Stimulated activated CD4-positive, alpha-beta T cell treated with anti-CD3 and anti-CD28 coated beads, Interleukin-4, amount 100 ng/mL, for 24 hours (primary cell): Measurements from ENCODE around the gene SZRD1.
A peak's percentile ranks its signal among the peaks of the same experiment; 100 is the strongest.

Source experiments
- DNase-seq: peaks from one replicate; pipeline ENCODE4 v3.0.0-alpha.2; 2020

The SZRD1 gene

DNA sequence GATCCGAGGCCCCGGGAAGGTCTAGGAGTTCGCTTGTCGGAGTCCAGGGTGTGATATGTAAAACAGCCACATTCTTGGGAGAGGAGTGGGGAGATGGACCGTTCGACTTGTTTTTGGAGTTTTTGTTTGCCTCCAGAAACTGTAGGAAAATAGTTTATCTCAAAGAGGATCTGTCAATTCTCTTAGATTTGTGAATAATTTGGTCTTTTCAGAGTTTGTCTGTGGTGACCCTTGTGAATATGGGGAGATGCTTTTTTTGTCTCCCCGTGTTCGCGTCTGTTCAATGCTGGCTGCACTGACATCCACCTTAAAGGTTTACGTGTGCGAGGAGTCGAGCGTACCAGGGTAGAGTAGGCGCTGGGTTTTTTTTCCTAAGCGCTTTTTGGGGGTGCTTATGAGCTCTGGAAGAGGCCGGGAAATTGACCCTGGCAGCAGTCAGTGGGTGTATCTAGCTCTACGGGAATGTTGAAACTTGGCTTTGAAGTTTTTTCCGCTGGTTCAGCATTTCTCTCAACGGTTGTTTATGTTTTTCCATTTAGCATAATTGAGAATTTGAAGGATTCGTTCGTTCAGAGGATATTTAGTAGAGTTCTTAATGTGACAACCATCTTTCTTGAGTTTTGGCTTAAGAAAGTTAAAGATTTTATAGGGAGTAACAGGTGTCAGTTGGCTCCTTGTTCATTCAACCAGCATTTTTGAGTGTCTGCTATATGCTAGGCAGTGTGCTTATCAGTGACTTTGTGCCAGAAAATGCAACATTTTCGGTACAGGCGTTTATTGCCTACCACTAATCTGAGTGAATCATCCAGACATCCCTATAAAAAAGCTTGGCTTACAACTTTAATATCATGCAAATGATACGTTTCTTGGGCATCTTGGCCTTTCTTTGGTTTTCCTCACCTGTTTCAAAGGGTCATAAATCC is 1.2 kb downstream of the SZRD1 start:
- peak; percentile 17 for DNase-seq

DNA sequence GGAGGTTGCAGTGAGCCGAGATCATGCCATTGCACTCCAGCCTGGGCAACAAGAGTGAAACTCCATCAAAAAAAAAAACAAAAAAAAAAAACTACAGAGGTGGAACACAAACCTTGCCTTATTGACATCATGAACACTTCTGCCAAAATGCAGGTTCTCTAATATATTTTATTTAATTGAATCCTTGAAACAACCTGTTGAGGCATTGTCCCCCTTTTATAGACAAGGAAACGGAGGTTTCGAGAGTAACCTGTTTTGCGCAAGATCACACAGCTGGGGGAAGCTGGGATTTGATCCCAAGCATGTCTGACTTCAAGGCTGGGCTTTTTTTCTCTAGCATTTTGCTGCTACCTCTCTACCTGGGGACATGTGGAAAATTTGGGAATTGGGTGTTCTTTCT is 2.8 kb downstream of the SZRD1 start:
- no peak for DNase-seq

DNA sequence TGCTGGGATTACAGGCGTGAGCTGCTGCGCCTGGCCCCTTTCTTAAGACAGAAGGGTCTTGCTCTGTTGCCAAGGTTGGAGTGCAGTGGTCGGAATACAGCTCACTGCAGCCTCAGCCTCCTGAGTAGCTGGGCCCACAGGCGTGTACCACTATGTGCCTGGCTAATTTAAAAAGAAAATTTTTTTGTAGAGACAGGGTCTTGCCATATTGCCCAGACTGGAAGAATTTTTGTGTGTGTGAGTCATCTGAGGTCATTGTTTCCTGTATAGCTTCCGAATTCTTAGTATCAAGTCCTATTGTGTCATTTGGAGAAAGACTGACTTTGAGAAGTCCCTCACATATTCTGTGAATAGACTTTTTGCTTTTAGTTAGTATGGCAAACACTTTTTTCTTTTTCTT is 4.7 kb downstream of the SZRD1 start:
- DNase-seq: peak; percentile 7

DNA sequence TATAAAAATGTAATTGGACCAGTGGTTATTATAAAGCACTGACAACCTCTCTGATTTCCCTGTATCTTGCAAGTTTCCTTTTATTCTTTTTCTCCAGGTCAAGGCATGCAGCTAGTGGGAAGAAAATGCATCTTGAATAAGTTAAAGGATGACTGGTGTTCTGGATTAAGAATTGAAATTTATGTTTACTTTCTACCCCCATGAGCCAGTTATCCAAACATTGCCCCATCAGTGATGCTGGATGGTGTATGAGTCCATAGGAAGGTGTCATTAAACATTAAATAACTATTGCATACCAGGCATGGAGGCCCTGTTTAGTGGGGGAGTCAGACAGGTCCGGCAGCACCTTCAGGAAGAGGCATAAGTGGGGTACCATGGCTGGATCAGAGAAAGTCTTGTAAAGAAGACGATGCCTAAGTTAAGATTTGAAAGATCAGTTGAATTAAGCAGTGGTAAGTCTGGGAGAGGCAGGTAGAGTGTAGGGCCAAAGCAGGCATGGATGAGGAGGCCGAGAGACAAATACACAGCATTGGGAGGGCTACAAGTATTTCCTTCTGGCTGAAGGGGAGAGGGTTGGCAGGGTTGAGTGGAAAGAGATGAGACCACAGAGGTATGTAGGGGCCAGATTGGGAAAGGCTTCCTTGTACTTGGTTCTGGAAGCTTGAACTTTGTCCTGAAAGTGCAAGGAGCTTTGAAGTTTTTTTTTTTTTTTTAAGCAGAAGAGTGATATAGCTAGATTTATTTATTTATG is 5.7 kb downstream of the SZRD1 start:
- DNase-seq: no peak

DNA sequence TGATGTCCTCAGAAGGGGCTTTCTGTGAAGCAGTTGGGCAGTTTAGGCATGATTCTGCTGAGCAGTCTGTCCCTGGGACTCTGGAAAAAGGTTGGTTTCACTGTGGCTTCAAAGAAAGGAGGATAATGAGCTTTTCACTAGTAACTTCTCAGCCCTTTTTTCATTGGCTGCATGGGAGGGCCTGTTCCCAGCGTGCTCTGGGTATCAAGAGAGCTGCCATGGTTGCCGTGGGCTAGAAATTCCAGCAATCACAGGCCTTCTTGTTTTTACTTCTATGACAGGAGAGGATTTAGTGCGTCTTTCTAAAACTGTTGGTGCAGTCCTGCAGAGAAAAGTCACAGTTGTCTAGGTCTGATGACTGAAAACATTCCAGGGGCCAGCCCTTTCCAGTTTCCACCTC is 7.2 kb downstream of the SZRD1 start:
- no peak for DNase-seq

DNA sequence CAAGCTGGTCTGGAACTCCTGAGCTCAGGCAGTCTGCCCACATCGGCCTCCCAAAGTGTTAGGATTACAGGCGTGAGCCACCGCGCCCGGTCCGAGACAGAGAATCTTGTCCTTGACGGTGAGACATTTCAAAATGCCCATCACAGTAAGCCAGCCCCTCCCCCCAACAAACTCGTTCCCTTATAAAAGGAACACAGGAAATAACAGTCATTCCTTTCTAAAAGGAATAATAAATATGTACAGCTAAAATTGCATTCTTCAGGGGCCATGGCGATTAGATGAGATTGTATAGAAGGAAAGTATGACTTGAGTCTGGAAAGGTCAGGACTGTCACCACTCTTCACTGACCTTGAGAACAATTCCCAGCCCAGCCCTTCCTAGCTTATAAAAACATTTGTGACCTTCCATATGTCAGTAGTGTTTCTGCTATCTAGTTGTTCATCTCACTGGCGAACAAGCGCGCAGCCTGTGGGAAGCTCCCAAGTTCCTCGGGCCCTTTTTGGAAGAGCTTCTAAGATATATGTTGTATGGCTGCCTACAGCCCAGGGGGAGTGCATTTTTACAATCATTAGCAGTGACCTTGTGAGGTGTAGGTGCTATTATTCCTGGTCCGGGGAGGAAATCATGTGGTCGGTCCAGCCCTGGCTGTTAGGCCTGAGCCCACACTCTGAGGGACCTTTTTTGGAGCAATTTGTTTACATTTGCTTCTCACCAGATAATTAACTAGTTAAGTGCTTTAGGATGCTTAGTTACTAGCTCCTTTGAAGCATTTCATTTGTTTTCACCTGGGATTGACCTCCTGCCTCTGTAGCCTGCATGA is 8.7 kb downstream of the SZRD1 start:
- no peak for DNase-seq

DNA sequence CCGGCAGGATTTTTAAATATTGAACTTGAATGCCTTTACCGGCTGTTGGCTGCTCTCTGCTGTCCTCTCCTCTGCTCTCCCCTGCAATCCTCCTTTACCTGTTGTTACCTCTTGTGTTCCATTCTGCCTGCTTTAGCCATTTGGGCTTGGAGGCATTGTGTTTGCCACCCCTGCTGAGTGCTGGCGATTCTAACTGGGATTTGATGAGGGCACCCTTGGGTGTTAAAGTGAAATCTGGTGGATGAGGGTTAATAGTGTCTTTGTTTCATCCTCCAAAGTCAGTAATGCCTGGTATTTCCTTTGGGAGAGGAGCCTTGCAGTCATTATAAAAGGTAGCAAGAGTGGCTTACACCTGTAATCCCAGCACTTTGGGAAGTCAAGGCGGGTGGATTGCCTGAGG is 9.9 kb downstream of the SZRD1 start:
- DNase-seq: no peak

DNA sequence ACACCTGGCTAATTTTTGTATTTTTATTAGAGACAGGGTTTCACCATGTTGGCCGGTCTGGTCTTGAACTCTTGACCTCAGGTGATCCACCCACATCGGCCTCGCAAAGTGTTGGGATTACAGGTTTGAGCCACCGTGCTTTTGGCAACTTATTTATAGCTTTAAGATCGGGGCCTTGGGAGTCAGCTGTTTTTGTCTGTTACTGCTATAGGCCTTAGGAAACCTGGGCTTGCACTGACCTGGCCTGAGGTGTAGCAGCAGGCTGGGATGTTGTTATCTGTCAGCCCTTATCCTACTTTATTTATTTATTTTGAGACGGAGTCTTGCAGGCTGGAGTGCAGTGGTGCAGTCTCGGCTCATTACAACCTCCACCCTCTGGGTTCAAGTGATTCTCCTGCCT is 11.4 kb downstream of the SZRD1 start:
- DNase-seq: no peak

DNA sequence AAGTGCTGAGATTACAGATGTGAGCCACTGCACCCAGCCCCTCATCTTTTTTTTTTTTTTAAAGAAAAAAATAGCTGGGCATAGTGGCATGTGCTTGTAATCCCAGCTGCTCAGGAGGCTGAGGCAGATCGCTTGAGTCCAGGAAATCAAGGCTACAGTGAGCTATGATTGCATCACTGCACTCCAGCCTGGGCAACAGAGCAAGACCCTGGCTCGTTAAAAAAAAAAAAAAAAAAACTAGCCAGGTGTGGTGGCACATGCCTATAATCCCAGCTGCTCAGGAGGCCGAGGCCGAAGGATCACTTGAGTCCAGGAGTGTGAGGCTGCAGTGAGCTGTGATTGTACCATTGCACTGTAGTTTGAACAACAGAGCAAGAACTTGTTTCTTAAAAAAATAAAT is 13.8 kb downstream of the SZRD1 start:
- DNase-seq: no peak

DNA sequence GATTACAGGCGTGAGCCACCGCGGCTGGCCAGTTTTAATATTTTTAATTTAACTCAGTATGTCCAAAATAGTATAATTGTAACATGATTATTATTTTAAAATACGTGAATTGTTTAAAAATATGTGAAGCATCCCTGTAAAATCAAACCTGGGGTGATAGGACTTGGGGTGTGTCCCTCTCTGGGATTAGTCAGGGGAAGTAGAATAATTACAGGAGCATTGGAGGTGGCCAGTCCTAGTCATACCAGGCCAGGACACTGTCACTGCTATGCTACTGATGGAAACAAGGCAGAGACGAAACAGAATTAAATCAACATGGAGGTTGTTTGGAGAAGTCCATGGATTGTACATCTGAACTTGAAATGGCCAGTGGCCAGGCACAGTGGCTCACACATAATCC is 16.8 kb downstream of the SZRD1 start:
- no peak for DNase-seq

DNA sequence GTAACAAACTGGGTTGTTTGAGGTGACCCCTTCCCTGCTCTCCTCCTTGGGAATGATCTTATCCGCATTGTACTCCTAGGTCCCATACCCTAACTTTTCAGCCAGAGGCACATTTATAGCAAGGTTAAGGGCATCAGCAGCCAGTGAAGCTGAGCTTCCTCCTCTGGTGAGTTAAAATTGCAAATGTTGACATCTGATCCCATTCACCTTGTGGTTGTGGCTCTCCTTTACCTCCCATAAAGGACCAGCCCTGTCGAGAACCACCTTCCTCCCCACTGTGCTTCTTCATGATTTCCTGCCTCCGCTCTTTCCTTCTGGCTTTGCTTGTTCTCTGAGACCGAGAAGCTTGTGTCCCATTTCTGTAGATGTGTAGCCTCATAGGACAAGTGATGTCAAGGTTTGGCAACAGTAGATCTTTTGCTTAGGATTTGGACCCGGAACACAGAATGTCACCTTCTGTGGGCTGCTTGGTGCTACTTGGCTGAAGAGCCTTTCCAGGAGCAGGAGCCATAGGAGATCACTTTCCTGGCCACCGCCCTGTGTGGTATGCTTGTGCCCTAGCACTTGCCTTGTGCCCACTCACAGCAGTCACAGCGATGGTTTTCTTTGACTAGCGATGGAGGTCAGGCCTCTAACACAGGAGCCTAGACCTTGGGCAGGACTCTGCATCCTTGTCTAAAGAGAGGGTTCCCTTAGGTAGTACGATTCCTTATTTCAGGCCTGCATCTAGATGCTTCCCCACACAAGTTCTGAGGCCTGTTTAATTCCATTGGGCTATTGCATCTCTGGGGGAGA is 18.8 kb downstream of the SZRD1 start:
- DNase-seq: no peak

DNA sequence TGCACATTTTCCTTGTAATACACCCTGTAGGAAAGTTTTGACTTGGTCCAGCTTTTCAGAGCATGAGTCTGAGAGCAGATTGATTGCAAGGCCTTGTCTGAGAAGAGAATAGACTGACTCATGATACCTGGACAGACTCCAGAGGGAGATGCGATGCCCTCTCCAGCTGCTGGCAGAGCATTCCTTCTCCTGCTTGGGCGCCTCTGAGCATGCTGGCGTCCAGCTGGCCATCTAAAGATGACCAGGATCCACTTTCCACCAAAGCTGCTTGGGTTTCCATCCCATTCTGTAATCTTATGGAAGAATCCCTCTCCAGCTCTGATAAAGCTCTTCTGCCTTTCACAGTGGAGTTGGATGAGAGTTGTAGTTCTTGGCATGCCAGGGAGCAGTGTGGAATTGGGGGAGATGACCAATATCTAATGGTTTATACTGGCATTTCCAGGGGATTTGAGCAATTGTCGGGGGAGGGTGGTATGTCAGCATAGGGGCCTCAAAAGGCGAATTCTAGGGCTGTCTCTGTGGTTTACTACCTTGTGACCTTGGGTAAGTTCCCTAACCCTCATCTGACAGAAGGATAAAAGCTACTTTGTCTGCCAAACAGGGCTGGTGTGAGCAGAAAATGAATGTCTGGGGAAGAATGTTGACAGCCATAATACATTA is 19.5 kb downstream of the SZRD1 start:
- DNase-seq: no peak

DNA sequence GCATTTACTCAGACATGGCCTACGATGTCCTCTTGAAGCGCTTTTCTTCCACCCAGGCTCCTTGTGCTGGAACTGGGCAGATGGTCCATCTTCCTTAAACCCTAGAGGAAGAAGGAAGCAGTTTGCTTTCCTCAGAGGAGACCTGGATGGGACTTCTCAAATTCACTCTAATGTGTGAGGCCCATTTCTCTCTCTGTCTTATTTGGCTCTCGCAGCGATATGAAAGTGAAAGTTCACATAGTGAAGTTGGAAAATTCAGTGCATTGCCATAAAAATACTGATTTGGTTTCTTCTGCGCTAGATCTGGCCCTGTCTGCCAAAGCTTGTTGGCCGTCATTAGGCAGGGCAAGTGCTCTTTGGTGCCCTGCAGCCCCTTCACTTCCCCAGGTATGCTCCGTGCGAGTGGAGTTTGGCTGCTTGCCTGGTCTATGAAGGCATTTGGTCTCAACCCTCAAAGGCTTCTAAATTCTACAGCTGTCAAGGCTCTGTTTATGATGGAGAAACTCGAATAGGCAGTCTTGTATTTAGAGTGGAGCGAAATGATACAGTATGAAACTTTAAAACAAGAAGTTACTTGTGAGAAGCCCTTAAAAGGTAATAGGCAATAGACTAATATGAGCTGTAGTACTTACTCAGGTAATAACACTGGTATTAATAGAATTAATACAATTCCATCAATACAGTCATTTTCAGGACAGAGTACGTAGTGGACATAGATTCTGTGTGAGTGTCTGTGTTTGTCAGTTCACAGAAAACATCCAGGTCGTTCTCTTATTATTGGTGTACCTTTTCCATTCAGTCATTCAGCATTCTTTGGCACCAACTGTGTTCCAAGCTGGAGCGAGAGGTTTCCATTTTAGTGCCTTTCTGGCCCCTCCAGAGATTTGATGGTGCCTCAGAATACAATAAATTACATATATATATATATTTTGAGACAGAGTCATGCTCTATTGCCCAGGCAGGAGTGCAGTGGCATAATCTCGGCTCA is 20.5 kb downstream of the SZRD1 start:
- DNase-seq: no peak

DNA sequence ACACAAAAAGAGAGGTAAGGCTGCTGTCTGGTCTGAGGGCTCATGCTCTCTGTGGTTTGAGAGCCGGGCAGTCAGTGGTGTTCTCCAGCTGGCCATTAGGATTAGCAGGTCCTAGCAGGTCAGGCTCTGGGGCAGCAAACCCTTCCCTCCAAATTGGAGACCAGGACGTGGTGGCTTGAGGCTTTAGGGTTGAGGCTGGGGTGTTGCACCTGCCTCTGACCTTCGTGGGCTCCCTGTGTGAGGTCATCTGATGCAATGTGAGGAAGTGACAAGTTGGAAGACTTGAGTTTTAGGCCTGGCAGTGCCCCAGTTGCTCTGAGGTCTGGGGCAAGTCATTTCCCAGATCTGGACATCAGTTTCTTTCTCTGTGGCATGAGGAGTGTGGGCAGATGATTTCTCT is 24.4 kb downstream of the SZRD1 start:
- no peak for DNase-seq

DNA sequence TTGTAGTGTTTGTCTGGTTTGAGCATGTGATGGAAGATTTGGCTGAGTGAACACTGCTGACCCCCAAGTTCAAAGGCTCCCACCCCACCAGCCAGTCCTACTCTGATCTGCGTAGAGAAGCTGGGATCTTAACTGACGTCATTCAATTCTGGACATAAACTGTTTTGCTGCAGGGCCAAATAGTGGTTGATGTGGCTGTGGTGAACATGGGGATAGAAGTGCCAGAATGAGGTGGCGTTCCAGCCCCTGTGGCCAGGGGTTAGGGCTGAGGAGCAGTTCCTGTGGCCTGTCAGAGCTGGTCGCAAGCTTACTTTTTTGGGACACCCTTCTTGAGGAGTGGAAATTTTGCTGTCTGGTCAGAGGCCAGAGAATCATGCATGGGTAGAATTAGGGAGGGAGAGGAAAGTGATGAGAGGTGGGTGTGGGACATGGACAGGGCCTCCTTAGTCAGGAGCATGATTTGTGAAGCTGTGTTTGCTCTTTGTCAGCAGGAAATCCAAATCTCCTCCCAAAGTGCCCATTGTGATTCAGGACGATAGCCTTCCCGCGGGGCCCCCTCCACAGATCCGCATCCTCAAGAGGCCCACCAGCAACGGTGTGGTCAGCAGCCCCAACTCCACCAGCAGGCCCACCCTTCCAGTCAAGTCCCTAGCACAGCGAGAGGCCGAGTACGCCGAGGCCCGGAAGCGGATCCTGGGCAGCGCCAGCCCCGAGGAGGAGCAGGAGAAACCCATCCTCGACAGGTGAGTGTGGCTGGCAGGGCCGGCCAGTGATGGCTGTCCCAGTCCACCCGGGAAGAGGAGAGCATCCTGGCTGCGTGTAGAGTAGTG is 25.9 kb downstream of the SZRD1 start:
- no peak for DNase-seq

DNA sequence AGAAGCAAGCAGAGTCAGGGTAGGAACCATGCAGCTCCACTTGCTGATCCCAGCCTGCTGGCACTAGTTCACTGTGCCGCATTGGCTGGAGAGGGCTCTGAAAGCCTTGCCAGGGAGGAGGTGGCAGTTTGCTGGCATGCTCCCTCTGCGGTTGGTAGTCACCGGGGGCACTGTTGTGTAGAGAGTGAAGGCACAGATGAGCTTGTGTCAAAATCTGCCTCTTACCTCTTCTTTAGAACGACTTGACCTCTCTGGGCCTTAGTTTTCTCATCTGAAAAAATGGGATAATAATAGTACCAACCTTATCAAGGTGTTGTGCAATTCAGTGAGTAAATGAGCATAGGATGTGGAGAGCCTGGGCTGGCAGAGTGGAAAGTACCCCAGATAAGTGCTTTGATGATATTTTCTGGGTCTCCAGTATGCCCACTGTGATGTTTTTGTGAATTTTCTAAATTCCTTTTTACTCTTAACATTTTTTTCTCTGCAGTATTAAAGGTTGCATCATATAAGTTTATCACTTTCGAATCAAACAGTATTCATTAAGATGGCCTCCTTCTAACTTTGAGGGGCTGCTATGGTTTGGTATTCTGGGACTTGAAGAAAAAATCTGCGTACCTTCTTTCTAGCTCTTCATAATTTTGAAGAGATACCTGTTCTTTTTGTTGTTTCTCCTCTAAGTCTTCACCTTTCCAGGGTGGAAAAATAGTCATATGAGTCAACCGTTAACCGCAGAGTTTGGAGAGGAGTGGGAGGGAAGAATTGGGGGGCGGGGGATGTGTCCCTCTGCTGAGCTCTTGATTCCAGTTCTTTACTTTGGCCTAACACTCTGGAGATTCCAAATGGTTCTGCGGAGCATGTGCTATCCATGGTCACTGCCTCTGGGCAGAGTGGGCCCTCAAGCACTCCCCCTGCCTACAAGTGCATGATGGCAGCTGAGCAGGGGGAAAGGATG is 26.8 kb downstream of the SZRD1 start:
- no peak for DNase-seq

DNA sequence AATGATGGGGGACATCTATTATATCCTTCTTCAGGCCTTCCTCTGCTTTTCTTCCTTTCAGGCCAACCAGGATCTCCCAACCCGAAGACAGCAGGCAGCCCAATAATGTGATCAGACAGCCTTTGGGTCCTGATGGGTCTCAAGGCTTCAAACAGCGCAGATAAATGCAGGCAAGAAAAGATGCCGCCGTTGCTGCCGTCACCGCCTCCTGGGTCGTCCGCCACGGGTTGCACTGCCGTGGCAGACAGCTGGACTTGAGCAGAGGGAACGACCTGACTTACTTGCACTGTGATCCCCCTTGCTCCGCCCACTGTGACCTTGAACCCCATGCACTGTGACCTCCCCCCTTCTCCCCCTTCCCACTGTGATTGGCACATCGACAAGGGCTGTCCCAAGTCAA is 27.9 kb downstream of the SZRD1 start:
- no peak for DNase-seq

DNA sequence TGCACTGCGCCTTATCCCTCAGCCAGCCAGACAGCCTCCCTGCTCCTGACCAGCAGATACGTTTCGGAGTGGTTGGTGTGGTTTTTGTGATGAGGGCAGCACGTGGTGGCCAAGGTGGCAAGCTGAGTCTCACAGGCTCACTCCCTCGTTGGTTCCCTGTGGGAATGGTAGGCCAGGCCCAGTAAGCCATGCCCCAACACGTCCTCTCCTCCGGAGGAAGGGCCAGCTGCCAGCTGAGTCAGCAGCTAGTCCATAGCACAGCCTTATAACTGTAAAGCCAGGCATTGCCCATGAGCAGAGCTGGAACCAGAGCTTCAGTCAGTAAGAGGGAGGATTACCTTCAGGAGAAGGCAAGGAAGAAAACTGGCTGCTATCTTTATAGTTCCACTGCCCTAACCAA is 29.5 kb downstream of the SZRD1 start:
- DNase-seq: no peak

DNA sequence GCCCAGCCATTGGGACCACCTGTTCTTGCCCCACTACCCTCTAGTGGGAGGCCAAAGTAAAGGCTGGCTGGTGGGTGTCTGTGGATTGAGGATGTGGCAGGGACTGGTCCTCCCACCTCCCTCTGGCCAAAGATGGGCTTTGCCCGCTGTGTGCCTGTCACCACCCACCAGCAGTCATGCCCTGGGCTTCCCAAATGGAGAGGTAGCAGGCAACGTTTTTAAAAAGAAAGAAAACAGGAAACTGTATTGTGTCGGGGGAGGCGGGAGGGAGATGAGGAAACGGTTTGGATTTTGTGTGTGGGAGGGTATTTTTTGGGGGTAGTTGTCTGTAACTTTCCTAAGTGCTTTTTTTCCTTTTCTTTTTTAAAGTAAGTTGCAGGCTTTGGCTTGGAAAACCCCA is 30.1 kb downstream of the SZRD1 start:
- no peak for DNase-seq
